Activated CD4-positive, alpha-beta T cell treated with anti-CD3 and anti-CD28 coated beads for 48 hours (primary cell): ENCODE measurements around the gene TLCD1.

ENCODE experiments used
- DNase-seq: peaks from one replicate; pipeline ENCODE4 v3.0.0-alpha.2; 2020

The TLCD1 gene

GRCh38 chr17:28712032-28712704, 13.9 kb downstream of the TLCD1 start:
- DNase-seq, result peak; percentile 82

DNA sequence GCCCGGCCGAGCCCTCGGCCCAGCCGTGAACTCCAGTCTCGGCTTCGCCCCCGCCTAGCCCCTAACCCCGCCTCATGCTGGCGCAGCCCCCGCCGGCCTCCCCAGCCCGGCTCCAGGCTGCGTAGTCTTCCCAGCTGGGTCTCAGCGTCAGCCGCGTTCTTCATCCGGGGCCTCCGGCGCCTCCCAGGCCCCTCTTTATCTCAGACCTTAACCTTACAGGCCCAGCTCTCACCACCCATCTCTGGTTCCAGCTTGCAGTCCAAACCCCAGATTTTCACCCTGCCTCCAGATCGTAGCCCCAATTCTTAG, 14.4 kb downstream of the TLCD1 start, which contains the start of gene PROCA1:
PROCA1 (minus strand) TSS at position 166 of the 309 bp plus-strand sequence. CDS start 228 bp downstream, outside the sequence.
- DNase-seq, result peak; percentile 52

DNA sequence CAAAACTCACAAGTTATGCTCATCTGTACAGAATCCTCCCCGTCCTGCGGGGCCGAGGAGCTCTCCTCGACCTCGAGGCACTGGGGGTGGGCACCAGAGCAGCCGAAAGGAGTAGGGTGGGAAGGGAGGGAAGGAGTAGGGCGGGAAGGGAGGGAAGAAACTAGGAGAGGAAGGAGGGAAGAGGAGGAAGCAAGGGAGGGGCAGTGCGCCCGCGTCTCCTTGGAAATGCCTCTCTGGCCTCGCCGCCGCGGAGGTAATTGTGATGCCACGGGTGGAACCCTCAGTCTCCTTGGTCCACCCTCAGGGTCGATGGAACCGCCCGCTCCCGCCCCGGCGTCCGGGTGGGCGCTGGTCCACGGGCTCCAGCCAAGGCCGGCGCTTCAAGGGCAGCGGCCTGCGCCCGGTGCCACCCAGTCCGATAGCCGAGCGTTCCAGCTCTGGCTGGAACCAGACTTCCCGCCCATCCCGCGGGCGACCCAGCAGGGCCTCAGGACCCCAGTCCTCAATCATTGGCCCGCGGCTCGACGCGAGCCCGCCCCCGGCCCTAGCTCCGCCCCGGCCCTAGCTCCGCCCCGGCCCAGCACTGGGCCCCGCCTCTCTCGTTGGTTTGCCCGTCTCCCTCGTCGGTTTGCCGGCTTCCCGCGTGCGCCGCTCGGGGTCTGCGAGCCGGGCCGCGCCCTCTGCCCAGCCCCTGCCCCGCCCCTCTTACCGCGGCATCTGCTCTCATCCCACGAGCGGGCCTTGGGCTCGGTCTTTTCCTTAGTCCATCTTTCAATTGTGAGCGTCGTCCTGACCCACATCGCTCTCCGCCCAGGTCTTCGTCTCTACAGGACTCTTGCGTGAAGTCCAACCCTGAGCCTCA, 14.9 kb downstream of the TLCD1 start:
- DNase-seq, result peak; percentile 94

- no peak for DNase-seq
Measured at GRCh38 chr17:28707339-28707720, 18.7 kb downstream of the TLCD1 start.

DNA sequence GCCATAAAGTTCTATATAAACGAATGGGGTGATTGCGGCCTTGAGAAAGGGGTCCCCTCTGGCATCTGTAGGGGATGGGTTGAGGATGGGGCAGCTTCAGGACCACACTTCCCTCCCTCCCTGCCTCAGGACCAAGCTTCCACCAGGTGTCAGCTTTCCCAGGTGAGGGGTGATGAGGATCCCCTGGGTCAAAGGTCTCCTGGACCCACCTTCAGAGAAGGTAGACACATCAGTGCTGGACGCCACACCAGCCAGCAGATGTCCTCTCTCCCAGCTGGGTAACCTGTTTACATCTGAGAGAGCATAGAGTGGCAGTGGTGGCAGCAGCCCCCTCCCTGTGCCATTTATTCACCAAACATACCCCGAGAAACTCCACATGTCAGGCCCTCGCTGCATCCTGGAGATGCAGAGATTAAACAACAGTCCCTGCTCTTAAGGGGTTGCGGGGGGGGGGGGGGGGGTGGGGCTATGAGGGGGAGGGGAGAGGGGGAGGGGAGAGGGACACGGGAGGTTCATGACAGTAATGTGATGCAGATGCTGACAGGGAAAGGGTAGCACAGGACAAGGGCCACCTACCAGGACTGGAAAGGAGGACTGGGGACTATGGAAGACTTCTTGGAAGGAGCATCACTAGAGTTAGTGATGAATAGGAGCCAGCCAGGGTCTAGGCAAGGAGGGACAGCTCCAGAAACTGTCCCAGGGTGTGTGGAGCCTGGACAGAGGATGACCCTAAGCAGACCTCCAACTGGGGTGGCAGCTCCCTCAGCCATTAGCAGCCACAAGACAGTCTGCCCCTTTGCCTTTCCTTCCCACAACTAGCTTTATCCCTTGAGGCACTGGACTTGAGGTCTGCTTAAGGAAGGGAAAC, 19.3 kb downstream of the TLCD1 start:
- DNase-seq, result no peak

DNA sequence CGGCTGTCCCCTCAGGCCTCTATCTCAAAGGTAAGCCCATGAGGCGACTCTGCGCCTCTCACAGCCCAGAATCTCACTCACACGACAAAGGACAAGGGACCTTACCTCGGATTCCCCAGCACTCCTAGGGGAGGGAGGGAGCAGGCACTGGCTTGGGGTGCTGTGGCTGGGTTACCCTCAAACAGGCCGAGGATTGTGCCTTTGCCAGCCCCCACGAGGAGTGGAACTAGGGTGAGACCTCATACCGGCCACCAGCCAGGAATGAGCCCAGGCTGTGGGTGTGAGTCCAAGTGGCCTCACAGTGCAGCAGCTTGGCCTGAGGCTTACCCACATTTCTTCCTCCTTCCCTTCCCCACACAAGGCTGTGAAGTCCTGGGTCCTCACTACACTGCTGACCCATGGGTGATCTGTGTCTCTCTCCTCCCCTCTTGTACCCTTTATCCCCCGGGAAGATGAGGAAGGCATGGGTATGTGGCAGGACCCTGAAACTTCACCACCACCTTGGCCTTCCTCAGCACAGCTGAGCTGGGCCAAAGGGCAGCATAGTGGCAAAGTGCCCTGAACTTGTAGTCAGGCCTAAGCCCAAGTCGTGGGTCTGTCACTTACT, 20.2 kb downstream of the TLCD1 start:
- no peak for DNase-seq

DNA sequence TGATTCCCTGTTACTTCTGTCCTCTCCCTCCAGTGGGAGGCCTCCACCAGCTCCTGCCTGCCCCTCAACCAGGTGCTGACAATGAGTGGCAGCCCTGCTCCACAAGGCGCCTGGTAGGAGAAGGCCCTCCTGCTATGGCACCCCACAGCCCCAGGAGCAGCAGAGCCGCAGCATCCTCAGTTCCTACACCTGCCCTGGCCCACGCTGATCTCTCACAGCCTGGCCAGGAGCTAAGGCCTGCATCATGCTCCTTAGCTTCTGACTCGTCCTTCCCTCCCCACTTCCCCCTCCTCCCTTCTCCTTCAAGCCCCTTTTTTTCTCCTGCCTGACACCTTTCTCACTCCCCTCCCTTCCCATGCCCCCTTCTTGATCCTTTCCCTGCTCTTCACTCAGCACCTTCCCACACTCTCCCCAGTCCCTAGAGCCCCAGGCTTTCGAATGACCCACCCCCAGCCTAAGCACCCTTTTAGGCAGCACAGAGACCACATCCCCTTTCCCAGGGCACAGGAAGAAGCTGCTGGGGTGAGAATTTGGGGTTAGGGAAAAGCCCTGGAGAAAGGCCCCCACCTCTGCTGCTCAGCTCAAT, 20.9 kb downstream of the TLCD1 start:
- DNase-seq, result no peak

- DNase-seq, result no peak
Measured at GRCh38 chr17:28704219-28704858, 21.7 kb downstream of the TLCD1 start.

DNA sequence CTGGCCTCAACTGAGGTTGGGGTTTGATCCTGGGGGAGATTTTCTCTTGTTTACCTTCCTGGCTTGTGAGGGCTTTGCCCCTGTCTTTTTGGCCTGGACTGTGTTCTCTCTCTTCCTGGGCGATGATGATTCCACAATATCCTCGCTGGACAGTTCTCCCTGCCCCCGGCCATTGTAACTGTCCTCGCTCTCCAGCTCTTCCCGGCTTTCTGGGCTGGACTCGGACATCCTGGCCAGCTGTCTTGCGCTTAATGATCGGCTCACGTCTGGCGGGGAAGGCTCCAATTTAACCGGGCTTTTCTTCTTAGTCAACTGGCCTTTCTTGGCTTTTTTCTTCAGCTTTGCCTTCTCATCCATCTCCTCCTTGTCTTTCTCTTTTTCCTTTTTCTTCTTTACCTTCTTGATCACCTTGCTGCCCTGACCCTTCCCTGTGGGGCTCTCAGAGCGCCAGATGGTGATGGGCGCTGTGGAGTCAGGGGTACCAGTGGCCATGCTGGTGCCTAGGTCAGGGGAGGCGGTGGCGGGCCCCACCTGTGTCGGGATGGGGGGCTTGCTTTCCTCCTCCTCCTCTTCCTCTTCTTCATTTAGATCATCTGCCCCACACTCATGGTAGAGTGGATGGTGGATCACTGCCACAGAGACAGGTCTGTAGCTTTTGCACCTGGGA, 22.3 kb downstream of the TLCD1 start:
- DNase-seq, result no peak

- no peak for DNase-seq
Measured at GRCh38 chr17:28702752-28703150, 23.3 kb downstream of the TLCD1 start.

- no peak for DNase-seq
Measured at GRCh38 chr17:28702026-28702751, 23.8 kb downstream of the TLCD1 start.

GRCh38 chr17:28700830-28701492, 25.1 kb downstream of the TLCD1 start:
- DNase-seq, result no peak

- DNase-seq, result no peak
Measured at GRCh38 chr17:28700278-28700677, 25.8 kb downstream of the TLCD1 start.

DNA sequence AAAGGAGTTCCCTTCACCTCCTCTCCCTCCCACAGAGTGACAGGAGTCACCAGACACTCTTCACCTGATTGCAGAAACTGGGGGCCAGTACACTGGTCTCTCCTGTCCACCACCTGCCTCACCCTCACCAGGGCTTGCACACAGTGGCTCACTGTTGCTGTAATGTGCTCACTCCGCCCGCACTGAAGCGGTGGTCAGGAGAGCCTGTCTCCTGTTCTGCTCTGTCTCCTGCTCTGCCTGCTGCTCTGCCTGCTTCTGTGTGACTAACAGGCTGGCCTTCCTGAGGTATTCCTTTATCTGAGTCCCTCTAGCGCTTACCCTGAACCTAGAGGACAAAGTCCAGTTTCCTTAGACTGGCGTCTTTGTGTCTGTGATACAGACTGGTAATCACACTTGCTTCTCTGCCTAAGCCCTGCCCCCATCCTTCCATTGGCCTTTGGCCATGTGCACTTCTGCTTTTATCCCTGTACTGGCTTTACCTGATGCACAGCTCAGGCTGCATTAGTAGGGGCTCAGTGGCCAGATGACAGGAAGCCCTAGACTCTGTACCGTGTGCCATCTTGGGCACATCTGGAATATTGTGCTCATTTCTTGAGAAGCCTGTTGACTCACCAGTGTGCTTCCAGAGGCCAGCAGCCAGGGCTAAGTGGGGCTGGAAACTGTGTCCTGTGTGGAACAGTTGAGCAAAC, 27.6 kb downstream of the TLCD1 start:
- no peak for DNase-seq

DNA sequence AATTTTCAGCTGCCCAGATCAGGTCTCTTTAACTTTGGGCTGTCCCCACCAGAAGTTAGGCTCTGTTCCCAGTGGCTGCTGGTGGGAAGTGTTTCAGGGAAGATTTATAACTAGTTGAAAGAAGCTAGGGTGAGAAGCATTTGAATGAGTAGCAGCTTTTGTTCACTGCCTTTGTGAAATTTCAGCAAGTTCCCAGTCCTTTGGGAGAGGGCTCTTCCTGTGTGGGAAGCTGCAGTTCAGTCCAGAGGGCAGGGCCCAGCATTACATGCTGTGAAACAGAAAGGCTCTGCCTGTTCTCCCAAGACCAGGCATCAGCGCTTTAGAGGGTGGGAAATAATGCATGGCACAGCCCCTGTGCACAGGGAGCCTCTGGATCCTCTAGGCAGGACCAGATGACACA, 32.2 kb downstream of the TLCD1 start:
- DNase-seq, result no peak

DNA sequence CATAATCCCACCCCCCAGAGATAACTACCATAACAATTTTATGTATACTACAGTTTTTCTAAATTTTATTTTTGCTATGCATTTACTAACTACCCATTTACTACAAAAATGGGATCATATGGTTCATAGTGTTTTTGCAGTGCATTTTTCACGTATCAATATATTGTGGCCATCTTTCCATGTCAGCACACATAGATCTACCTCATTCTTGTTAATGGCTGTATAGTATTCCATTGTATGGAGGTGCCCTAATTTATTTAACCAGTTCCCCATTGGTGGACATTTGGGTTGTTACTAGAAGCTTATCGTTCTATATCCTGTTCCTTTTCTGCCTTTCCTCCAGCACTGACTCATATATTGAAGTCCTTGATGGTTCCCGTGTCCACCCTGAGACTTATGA, 37.0 kb downstream of the TLCD1 start:
- no peak for DNase-seq

- DNase-seq, result no peak
Measured at GRCh38 chr17:28688481-28688880, 37.6 kb downstream of the TLCD1 start.

- no peak for DNase-seq
Measured at GRCh38 chr17:28686296-28686695, 39.7 kb downstream of the TLCD1 start.

DNA sequence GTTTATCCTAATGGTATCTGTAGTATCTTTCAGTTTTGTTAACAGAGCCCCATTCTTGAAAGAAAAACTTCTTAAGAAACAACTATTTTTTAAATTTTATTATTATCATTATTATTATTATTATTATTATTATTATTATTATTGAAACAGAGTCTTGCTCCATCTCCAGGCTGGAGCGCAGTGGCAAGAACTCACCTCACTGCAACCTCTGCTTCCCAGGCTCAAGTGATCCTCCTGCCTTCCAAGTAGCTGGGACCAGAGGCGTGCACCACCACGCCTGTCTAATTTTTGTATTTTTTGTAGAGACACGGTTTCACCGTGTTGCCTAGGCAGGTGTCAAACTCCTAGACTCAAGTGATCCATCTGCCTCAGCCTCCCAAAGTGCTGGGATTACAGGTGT, 40.7 kb downstream of the TLCD1 start:
- DNase-seq, result no peak

GRCh38 chr17:28684963-28685362, 41.1 kb downstream of the TLCD1 start:
- DNase-seq, result no peak
